NCI-H2227 treated with DMSO at 0.1 percent for 48 hours (cell line): Measurements from ENCODE around the gene NAGLU.
A peak's percentile ranks its signal among the peaks of the same experiment; 100 is the strongest.

ENCODE experiments used
- DNase-seq: peaks from one replicate; lab custom pipeline; 2025; lab: John Stamatoyannopoulos, UW

NAGLU gene

DNA sequence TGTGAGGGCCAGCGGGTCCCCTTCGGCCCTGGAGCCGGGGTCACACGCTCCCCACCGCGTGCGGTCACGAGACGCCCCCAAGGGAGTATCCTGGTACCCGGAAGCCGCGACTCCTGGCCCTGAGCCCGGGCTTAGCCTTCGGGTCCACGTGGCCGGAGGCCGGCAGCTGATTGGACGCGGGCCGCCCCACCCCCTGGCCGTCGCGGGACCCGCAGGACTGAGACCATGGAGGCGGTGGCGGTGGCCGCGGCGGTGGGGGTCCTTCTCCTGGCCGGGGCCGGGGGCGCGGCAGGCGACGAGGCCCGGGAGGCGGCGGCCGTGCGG is at the start of gene NAGLU:
NAGLU (plus strand) TSS at position 194 of the 324 bp plus-strand sequence; CDS start at position 226, 32 bp downstream.
- DNase-seq, result peak; percentile 79

DNA sequence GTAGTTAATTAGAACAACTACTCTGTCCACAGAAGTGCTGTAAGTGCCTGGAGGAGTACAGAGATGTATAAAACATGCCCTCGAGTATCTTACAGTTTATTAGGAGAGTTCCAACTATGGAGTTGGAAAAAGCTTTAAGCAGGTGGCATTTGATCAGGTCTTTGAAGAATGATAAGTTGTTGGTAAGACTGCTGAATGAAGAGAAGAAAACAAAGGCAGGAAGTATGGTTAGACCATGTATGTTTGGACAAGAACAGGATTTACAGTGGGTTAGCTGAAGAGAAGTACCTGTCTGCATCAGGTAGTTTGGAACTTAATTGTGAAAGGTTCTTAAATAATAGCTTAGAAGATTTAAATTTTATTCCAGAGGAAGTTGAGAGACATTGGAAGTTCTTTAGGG is 48.0 kb upstream of the NAGLU start:
- no peak for DNase-seq

DNA sequence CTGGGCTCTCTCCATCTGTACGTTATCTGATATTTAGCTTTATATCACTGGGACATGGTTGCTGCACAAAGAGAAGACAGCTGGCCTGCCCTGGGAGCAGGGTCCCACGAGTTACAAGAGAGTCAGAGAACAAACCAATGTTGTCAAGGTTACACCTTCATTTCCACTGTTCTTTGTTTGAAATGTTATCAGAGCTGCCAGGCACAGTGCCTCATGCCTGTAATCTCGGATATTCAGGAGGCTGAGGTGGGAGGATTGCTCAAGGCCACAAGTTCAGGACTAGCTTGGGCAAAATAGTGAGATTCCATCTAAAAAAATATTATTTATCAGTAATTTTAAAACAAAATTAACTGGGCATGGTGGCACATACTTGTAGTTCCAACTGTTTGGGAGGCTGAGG is 42.7 kb upstream of the NAGLU start:
- no peak for DNase-seq

DNA sequence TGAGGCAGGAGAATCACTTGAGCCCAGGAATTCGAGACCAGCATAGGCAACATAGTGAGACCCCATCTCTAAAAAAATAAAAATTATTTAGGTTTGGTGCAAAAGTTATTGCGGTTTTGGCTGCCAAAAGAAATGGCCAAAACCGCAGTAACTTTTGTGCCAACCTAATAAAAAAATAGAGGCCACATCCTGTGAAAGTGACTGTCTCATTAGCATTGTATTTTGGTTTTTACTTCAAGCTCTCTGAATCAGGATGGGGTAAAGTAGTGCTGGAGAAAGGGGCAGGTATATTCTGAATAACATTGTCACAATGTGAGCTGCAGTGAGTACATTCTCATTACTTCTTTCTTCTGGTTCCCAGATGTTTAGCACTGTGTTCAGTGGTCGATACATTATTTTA is 41.4 kb upstream of the NAGLU start:
- no peak for DNase-seq

DNA sequence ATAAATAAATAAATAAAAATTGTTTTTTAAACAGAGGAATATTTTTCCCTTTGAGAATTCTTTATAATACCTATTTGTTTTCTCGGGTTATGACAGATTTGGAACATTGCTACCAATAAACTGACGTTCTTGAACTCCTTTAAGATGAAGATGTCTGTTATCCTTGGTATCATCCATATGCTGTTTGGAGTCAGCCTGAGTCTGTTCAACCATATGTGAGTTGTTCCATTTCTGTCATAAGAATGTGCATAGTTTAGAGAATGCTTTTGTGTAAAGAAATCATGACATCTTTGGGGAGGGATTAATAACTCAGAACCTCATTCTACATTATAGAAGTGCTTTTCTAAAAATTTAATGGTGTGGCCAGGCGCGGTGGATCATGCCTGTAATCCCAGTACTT is 37.2 kb upstream of the NAGLU start:
- no peak for DNase-seq

DNA sequence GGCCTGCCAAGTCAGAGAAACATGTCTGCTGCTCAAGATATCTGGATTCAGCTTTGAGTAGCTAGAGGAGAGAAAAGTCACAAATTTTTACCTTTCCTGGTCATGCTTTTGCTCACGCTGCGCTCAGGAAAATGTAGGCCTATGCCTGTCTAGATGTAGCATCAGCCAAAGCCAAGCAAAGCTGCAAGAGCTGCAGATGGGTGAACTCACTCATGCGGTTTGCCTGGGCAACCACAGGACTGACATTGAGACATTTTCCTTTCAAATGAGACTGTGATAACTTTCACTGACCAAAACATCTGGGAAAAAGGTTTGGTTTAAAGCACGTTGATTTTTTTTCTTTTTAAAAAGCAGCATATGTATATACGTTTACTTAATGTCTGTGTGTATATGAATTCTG is 34.0 kb upstream of the NAGLU start:
- no peak for DNase-seq

DNA sequence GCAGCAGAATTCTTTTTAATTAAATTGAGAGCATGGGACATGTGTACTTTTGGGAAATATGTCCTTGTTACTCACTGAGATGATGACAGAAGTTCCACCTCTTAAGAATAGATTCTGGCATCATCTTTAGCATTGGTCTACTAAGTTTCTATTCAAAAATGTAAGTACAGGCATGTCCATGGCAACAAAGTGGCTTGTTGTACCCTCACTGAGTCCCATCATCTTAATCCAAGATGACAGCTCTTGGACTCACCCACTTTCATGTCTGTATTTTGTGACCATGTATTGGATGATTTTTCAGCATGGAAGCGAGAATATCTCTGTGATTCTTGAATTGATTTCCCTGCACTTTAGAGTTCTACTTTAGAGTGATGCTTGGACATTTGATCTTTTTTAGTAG is 33.1 kb upstream of the NAGLU start:
- DNase-seq, result no peak

DNA sequence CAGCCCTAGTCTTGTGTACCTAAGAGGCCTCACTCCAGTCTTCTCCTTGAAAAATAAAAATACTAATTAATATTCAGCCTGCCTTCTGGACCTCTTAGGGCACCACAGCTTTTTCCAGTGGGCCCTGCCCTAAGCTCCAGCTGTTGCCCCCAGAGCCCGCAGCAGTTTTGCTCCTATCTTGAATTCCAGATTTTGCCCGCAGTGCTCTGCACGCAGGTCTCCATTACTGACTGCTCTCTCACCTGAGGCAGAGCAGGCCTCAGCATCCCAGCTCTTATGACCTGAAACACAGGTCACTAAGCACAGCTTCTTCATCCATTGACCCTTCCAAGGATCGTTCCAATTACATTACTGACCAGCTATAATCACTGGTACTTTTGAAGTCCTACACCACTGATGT is 28.4 kb upstream of the NAGLU start:
- DNase-seq, result no peak

DNA sequence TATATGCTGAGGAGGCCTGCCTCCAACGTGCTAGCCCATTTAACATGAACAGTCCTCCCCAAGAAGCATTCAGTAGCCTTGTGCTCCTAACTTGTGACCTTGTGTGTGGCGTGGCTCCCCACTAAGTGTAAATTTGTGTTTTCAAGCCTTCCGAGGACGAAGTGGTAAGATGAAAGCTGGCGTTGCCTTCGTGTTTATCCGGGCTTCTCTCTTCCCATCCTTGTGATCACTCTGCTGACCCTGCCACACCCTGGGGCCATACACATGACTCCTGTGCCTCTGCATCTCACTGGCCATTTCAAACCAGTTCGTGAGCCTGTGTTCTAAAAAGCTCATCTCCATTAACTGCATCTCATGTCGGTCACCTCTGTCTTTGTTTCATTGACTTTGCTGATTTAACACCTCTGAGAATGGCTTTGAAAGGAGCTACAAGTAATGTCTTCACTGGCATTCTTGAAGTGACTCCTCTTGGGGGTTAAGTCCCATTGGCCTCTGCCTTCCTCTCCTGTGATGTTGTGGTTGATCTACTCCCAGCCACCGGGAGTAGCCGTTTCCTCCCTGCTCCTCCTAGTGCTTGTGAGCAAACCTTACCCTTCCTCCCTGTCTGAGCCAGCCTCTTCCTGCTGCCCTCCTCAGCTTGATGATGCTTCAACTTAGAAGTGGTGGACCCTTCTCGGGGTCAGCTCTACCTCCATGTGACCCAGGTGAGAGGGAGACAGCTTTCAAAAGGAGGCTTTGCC is 27.4 kb upstream of the NAGLU start:
- DNase-seq, result no peak

DNA sequence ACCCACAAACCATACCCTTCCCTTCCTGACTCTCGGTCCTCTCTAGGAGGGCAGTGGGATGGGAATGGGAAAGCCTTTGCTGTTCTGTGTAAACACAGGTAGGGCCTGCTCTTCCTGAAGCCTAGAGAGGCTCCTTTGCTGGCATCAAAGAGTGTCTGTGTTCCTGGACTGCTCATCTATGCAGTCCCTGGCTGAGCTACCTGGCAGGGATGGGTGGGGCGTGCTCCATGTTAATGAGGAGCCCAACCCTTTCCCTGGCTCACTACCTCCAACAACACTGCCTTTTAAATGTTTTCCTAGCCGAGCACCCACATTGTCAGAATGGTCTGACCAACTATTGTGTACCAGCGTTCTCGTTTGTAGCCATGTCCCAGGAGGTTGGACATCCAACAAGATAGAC is 26.6 kb upstream of the NAGLU start:
- no peak for DNase-seq

DNA sequence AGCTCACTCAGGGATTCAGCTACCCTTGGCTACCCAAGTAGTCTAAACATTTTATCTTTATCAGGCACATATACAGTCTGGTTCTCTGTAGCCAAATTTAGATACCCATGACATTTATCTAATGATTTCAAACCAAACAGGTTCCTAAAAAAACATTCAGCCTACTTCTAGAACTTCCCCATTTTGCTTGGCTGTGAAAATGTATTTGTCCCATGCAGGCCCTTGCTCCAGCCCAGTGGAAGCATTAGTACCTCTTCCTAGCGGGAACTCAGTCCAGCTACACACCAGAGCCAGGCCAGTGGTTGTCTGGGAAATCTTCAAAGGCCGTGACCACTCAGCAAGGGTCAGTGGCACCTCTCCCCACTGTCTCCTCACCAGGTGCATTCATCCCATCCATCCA is 26.2 kb upstream of the NAGLU start:
- no peak for DNase-seq

DNA sequence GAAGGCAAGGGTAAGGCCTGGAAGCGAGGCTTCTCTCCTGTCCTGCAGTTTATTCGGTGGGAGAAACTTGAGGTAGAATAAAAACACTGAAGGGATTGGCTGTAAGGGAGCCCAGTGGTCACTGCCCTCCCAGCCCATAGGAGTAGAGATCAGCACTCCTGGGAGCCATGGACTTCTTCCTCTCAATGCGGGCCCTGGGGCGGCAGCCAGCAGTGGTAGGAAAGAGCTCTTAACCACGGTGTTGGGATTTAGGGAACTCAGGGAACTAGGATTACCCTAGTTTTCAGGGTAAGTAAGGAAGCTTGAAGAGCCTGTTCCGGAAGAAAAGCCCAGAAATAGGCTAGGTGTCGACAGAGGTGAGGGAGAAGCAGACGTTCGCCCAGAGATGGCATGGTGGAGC is 23.8 kb upstream of the NAGLU start:
- no peak for DNase-seq

DNA sequence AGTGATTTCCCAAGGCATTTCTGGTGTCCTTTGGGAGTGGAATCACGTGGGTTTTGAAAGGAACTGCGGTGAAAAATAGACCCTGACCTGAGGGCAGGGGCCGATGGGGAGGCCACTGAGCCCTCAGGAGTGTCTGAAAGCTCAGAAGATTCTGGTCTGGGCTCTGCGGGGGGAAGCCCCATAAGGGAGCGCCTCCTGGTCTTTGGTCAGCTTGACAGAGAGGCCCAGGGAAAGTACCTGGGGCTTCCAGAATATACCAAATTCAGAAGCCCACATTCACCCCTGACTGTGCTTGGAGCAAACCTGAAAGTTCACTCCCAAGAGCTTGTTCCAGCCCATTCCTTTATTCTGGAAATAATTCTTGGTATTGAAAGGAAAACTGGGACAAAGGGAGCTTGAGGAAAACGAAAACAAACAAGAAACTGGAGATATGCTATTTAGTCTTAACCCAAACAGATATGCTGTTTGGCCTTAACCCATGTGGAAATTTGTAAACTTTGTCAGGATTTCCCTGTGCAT is 23.2 kb upstream of the NAGLU start:
- no peak for DNase-seq

DNA sequence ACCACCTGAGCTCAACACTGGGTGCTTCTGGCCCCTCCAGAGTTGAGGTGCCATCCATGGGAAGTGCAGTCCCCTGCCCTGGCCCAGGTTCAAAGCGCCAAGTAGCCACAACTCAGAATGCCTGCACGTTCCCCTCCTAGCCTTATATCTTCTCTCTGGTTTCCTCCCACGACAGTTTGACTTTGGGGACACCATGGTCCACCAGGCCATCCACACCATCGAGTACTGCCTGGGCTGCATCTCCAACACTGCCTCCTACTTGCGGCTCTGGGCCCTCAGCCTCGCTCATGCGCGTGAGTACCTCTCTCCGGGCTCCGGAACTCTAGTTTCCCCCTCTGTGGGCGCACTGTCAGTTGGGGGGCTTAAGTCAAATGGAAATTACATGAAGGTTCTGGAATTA is 22.4 kb upstream of the NAGLU start:
- no peak for DNase-seq

DNA sequence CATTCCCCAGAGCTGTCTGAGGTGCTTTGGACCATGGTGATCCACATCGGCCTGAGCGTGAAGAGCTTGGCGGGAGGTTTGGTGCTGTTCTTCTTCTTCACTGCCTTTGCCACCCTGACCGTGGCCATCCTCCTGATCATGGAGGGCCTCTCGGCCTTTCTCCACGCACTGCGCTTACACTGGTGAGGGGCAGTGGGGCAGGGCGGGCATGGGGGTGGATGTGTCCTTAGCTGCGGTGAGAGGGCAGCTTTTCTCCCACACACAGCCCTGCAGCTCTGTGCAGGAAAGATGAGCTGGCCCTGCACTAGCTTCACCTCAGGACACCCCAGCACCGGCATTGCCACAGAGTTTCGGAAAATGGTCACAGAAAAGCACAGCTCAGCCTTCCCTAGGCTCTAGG is 21.8 kb upstream of the NAGLU start:
- DNase-seq, result no peak

DNA sequence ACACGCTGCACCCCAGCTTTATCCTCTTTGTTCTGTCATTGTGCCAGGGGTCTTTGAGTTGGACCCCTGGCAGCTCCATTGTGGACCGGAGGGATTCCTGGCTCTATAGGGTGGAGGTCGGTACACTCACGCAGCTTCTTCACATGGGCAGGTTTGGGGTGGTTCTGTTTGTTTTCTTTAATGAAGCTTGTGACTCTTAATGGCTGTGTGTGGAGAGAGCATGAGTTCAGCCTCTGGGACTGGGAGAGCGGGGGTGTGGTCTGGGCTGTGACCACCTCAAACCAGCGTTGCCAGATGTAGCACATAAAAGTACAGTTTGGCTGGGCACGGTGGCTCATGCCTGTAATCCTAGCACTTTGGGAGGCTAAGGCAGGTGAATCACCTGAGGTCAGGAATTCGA is 21.2 kb upstream of the NAGLU start:
- DNase-seq, result no peak

DNA sequence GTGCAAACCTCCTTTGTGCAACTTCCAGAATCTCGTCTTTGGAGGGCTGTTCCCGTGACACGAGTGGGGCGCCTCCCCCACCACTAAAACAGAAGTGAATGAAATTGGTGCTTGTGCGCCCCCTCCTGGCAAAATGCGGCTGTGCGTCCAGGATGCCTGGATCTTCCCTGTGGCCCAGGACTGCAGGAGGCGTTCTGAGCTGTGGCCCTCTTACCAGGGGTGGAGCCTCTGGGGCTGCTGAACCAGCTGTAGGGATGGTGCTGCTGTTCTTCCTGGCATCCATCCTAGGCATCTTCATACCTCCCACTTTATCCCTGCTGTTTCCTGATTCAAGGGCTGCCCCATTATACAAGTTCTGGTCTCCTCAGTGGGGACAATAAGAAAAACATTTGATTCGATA is 18.5 kb upstream of the NAGLU start:
- DNase-seq, result peak; percentile 62

DNA sequence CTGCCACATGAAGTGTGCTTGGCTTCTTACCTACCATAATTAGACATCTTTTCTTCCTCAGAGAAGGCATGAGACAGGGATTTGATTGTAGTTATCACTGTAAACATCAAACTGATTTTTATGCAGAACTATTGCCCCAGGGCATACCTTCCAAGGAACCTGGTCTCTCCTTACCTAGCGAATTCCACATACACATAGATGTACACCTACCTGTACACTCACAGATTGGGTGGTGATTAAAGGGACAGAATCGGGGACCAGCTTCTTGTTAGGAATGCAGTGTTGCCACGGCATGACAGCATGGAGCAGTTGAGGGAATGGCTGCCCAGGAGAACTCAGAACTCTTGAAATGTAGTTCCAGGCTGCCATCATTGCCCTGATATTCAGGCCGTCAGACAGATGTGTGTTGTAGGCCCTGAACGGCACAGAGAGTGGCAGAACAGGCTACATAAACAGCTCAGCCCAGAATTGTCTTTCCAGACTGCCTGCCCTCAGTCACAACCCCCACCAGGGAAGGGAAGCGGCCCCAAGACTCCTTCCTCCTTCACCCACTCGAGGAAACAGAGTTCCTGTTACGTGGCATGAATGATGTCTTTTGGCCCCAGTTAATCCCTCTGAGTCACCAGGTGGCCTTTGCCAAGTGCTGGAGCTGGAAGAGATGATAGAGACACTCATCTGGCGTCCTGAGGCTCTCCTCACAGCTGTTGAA is 17.8 kb upstream of the NAGLU start:
- DNase-seq, result no peak

DNA sequence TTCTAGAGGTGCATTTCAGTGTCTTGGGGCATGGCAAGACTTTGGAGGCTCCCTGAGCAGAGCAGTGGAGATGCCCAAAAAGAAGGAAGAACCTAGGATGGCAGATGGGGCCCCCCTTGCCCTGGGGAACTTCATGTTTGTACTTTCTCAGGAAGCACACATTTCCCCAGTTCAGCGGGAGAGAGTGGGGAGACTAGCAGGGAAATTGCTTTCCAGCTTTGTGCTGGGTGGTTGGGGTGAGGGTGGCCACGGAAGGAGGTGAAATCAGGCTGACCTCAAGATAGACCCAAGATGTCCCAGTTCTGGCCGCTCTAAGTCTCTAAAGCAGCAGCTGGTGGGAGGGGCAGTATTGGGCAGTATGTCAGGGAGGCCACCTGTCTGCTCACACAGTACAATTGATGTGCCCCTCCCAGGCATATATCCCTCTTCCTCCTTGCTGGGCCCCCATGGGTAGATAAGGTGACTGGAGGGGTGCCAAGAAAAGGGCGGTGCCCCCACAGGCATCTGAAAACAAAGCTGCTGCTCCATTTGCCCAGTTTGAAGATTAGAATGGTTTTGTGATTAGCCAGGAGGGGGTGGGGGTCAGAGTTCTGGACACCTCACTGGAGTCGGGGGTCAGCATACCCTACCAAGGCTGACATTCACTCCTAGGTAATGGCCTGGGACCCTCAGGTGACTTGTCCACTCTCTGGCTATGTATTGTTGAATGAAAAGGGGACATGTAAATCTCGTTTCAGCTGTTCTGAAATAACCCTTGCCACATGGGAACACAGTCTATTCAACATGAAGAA is 17.1 kb upstream of the NAGLU start:
- no peak for DNase-seq

DNA sequence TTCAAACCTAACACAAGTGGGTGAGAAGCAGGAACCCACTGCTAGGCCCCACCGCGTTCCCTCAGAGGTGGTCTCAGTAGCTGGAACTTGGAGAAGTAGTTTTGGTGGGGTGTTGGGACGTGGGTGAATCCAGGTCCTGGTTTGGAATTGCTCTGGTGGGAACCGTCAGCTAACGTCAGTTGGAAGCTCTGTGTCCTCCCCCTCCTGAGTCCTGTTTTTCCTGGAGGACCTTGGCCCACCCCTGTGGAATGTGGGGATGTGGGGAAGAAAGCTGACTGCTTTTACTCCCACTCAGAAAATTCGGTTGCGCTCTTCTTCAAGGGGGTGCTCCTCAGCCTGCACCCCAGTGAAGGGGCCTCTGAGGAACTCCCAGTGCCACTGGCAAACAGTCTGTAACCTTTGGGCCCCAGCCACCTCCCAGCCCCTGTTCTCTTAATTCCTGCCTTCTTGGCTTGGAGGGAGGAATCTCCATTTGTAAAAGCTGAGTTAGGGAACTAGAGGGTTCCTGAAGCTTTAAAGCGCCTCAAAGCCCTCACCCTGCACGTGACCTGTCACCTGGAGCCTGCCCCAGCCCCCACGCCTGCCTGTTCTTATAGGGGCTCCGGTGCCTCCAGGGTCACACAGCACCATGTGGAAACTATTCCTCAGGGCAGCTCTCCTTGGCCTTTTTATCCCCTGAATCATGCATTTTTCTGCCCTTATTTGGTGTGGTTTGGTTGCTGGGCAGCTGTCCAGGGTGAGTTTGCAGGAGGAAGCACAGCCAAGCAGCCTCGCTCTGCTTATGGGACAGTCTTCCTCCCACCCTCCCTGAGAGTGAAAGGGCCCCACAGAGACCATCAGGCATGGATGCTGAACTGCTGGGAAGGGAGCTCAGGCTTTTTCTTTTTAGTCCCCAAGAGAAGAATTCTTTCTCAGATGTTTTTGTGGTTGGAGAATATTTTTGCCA is 16.2 kb upstream of the NAGLU start:
- no peak for DNase-seq

DNA sequence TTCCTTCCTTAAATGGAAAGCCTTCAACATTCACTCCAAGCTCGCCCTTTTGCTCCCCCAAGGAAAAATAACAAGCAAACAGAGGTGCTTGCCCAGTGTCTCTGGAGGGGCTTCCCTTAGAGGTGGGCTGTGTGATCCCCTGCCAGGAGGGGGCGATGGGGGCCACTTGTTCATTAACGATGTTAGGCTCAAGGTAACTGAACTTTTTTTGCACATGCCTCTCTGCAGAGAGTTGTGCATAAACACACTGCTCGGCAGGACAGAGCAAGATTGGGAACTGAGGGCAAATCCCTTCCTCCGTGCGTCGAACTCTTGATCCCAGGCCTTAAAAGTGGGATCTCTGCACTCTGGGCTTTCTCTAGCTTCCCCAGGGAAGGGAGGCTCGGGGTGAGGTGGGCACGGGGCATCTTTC is 15.5 kb upstream of the NAGLU start:
- DNase-seq, result no peak

DNA sequence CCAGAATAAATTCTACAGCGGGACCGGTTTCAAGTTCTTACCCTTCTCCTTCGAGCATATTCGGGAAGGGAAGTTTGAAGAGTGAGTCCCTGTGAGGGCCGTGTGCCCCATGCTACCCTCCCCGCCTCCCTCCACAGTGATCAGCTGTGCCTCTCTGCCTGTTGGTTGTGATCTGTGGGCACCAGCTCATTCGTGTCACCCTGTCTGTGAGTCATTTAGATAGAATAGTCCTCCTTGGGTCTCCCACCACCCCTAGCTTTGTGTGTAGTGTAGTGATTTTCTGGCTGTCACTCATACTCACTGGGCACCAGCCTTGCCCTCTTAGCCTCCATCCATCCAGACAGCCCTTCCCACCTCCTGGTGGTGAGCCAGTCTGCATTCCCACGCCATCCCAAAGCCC is 15.0 kb upstream of the NAGLU start:
- DNase-seq, result no peak
